ENCODE results near the gene ELK3. TPM values are rescaled to one million over a fixed set of nuclear protein-coding genes. Genes with fewer than 3 reads are reported as not detected.

Gene ELK3
- total RNA-seq, 2 donors from 2014 or later: 4.9 to 8.0 TPM

DNA sequence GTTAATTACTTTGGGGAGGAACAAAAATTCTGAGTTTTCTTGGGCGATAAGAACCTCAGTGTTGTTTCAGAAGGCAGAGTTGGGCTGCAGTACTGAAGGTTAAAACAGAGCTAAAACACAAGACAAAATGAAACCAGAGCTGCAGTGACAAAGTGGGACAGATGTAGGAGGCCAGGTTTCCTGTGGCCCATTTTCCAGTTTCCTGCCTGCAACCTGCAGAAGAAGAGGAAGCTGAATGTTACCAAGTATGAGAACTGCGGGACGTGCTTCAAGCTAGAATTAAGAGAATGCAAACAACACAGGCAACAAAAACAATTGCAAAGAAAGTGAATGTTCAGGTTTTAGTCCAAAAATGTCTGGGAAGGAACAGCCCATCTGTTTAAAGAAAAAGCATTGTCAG, 17.8 kb downstream of the ELK3 start:
- WGBS, 2 donors: 68 to 83% methylated on average over 3 of the region's 3 CpGs
- ATAC-seq (no peak), DNase-seq (no peak)
- H3K36me3 ChIP-seq (replicated peaks in 1 of 2; ENCODE audit: insufficient read depth in 1 of 2, low read depth in 2 of 2): no peaks in the 10 kb centered on the region
- H3K27me3 ChIP-seq: no peaks in the 10 kb centered on the region
- intact Hi-C loops (cut with DNase I): no loop called here
- peaks cover 7% of the 10 kb centered on the region for H3K4me1 ChIP-seq
- H3K4me3 ChIP-seq: no peak overlapping the region
- no peak overlapping the region for H3K27ac ChIP-seq
- no peaks in the 10 kb centered on the region for H3K9me3 ChIP-seq
- no peak for TF ChIP-seq POLR2A (IDR thresholded peaks at IDR 0.05)
- TF ChIP-seq, protein P1, sequence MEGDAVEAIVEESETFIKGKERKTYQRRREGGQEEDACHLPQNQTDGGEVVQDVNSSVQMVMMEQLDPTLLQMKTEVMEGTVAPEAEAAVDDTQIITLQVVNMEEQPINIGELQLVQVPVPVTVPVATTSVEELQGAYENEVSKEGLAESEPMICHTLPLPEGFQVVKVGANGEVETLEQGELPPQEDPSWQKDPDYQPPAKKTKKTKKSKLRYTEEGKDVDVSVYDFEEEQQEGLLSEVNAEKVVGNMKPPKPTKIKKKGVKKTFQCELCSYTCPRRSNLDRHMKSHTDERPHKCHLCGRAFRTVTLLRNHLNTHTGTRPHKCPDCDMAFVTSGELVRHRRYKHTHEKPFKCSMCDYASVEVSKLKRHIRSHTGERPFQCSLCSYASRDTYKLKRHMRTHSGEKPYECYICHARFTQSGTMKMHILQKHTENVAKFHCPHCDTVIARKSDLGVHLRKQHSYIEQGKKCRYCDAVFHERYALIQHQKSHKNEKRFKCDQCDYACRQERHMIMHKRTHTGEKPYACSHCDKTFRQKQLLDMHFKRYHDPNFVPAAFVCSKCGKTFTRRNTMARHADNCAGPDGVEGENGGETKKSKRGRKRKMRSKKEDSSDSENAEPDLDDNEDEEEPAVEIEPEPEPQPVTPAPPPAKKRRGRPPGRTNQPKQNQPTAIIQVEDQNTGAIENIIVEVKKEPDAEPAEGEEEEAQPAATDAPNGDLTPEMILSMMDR (IDR thresholded peaks at IDR 0.05): no peak

DNA sequence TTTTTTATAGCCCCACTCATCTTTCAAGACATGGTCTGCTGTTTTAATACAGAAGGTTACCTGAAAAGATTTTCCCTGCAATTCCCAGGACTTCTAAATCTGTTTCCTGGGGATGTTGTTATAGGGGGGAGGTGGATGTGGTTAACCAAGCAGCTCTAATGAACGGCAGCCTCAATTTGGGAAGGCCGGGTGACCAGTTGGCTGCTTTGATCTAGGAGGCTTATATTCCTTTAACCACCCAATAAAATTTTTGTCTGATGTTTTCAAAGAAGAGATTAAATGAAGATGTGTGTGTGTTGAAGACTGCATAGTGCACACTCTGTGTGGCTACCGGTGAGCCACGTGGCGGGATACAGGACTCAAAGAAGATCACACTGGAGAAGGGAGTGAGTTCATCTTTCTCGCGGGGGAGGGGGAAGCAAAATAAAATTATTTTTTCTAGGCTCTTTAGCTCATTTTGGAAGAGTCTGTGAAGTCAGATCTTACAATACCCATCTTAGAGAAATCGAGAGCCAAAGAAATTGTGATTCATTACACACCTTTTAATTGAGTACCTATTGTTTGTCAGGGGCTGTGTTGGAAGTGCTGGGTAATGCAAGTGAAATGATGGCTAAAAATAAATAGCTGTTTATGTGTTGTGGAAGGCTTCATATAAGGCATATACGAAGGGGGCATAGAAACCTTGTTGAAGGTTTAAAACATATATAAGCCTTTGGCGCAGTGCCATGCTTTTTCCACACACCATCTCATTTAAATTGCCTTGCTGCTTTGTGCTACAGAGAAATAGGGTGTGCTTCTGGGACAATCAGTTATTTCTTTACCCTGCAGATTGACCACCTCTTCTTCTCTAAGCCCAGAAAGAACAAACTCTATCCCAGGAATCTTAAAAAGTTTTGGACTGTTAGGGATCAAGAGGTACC, 18.5 kb downstream of the ELK3 start:
- no peak for ATAC-seq
- H3K9me3 ChIP-seq: no peaks in the 10 kb centered on the region
- H3K4me1 ChIP-seq: peaks cover 7% of the 10 kb centered on the region
- no peak overlapping the region for H3K27ac ChIP-seq
- H3K36me3 ChIP-seq (replicated peaks in 1 of 2; ENCODE audit: insufficient read depth in 1 of 2, low read depth in 2 of 2): no peaks in the 10 kb centered on the region
- 76 to 81% methylated on average over 10 of the region's 10 CpGs for WGBS, 2 donors
- no peak for DNase-seq
- TF ChIP-seq POLR2A (IDR thresholded peaks at IDR 0.05): no peak
- TF ChIP-seq, protein P1 (IDR thresholded peaks at IDR 0.05): no peak
- intact Hi-C loops (cut with DNase I): no loop called here
- H3K4me3 ChIP-seq: no peak overlapping the region
- H3K27me3 ChIP-seq: no peaks in the 10 kb centered on the region

DNA sequence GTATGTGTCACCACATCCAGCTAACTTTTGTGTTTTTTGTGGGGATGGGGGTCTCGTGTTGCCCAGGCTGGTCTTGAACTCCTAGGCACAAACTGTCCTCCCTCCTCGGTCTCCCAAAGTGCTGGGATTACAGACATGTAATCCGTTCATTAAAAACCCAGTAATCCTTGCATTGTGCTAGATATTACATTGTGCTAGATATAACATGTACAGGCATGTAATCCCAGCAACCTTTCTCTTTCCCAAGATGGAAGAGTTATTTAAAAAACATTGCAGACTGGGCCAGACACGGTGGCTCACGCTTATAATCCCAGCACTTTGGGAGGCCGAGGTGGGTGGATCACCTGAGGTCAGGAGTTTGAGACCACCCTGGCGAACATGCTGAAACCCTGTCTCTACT, 19.7 kb downstream of the ELK3 start:
- intact Hi-C loops (cut with DNase I): no loop called here
- Histone ChIP-seq H3K4me3 (no peak overlapping the region), H3K4me1 (peaks cover 7% of the 10 kb centered on the region), H3K36me3 (replicated peaks in 1 of 2; ENCODE audit: insufficient read depth in 1 of 2, low read depth in 2 of 2) (no peaks in the 10 kb centered on the region), H3K27me3 (no peaks in the 10 kb centered on the region), H3K27ac (no peak overlapping the region), H3K9me3 (no peaks in the 10 kb centered on the region)
- 72 to 81% methylated on average over 7 of the region's 7 CpGs for WGBS, 2 donors
- ATAC-seq (no peak), DNase-seq (no peak)
- TF ChIP-seq, protein P1 (IDR thresholded peaks at IDR 0.05): no peak
- no peak for TF ChIP-seq POLR2A (IDR thresholded peaks at IDR 0.05)

DNA sequence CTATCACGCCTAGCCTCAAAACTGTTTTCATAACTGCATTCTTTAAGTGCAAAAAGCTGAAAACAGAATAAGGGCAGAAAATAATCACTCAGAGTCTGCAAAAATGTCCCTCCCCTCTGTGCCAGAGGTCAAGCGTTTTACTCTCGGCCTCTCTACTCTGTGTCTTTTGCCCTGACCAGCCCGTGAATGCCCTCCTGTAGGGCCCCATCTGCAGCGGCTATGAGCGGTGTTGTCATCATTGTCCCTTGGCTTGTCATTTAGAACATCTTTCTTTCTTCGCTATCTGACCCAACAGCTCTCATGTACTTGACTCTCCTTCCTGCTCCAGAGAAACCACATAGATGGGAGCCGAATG, 21.7 kb downstream of the ELK3 start:
- intact Hi-C loops (cut with DNase I): loop anchor here (5.0 kb wide), 1 partner anchor 154 kb away; no protein-coding TSS in a partner anchor
- peaks cover 7% of the 10 kb centered on the region for H3K4me1 ChIP-seq
- no peaks in the 10 kb centered on the region for H3K36me3 ChIP-seq (replicated peaks in 1 of 2; ENCODE audit: insufficient read depth in 1 of 2, low read depth in 2 of 2)
- 72 to 79% methylated on average over 8 of the region's 8 CpGs for WGBS, 2 donors
- no peak overlapping the region for H3K27ac ChIP-seq
- H3K27me3 ChIP-seq: no peaks in the 10 kb centered on the region
- H3K9me3 ChIP-seq: no peaks in the 10 kb centered on the region
- H3K4me3 ChIP-seq: no peak overlapping the region
- no peak for DNase-seq
- TF ChIP-seq, protein P1 (IDR thresholded peaks at IDR 0.05): no peak
- TF ChIP-seq POLR2A (IDR thresholded peaks at IDR 0.05): no peak
- ATAC-seq: no peak

Data from body of pancreas (tissue), 4 donors.